ENCODE results near the gene FAM193B.

DNA sequence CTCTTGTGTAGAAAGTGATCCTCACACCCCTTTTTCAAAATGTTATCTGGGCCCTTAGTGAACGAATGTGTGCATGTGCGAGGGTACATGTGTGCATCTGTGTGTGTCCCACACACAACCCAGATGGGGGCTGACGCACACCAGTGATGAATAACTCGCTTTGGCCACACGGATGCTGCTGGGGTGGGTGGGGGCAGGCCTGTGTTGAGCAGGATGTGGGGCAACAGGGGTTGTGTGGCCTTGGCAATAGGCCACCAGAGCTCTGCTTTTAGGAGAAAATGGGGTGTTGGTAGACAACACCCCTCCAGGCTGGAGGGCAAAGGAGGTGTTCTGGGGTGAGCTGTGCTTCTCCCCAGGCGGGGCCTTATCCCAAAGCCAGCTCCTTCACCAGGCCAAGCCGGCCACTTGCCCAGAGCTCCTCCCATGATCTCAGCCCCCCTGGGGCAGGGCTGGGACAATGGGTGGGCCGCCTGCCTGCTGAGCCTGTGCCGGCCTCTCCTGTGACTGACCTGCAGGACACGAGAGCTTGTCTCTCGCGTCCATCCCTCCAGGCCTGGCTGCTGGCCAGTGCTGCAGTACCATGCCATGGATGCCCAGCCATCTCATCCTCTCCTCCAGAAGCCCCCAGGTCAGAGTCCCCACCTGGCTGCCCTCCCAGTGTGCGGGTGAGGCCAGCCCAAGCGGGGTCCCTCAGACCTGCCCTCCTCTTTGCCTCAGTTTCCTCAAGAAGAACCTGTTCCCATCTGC, 82.6 kb downstream of the FAM193B start:
- TF ChIP-seq CTCF (IDR thresholded peaks at IDR 0.05; ENCODE audit: insufficient read depth, low read length, poor library complexity, severe bottlenecking) (no peak), EZH2phosphoT487 (conservative IDR thresholded peaks at IDR 0.05; ENCODE audit: low read length) (no peak)
